ENCODE data around the gene DCP1B.

Gene DCP1B

GRCh38 chr12:2004113-2004929 lies at the start of gene DCP1B:
TSS of gene DCP1B (minus strand) at chr12:2004457. CDS start at chr12:2004431, 26 bp downstream.
- no peak for TF ChIP-seq CTCF (IDR thresholded peaks at IDR 0.05; ENCODE audit: extremely low read depth, missing control alignments)
- DNase-seq (ENCODE audit: low spot score): peak; percentile 87

GRCh38 chr12:2053691-2054090 lies 49.4 kb upstream of the DCP1B start:
- no peak for TF ChIP-seq CTCF (IDR thresholded peaks at IDR 0.05; ENCODE audit: extremely low read depth, missing control alignments)
- DNase-seq (ENCODE audit: low spot score): no peak

GRCh38 chr12:2052826-2053678 lies 48.8 kb upstream of the DCP1B start, which contains the start of gene CACNA1C:
TSS of gene CACNA1C (plus strand) at chr12:2052987. CDS start at chr12:2053563, 576 bp downstream.
- DNase-seq (ENCODE audit: low spot score): peak; percentile 67
- no peak for TF ChIP-seq CTCF (IDR thresholded peaks at IDR 0.05; ENCODE audit: extremely low read depth, missing control alignments)

GRCh38 chr12:2051700-2052621 lies 47.7 kb upstream of the DCP1B start:
- TF ChIP-seq CTCF (IDR thresholded peaks at IDR 0.05; ENCODE audit: extremely low read depth, missing control alignments): no peak
- DNase-seq (ENCODE audit: low spot score): no peak

- no peak for DNase-seq (ENCODE audit: low spot score)
- no peak for TF ChIP-seq CTCF (IDR thresholded peaks at IDR 0.05; ENCODE audit: extremely low read depth, missing control alignments)
These were observed 45.6 kb upstream of the DCP1B start for GRCh38 chr12:2049604-2050540.

- no peak for TF ChIP-seq CTCF (IDR thresholded peaks at IDR 0.05; ENCODE audit: extremely low read depth, missing control alignments)
- no peak for DNase-seq (ENCODE audit: low spot score)
These were observed 43.5 kb upstream of the DCP1B start for GRCh38 chr12:2047752-2048151.

Data from GM20000 (cell line).